GM12878 (cell line): ENCODE results near the gene PDXDC1. TPM values are rescaled to one million over a fixed set of nuclear protein-coding genes. Genes with fewer than 3 reads are reported as not detected.
"Not testable (repeated sequence)": the region's sequence is repeated elsewhere in the genome, so short reads cannot be mapped to it uniquely, and the experiment has no call there.

Experiments
- ATAC-seq: fragments of 200-7000 bp; cut with Tn5 transposase; 3 replicates; pipeline ENCODE4 v1.9.1; 2020; ENCODE audit warnings: mild to moderate bottlenecking, moderate library complexity
- BruUV-seq: library from RNA; stranded (reverse); fragments of 400-500 nt; replicated peaks from 2 replicates; lab custom pipeline; 2021; lab: Mats Ljungman, UMichigan
- CTCF ChIA-PET: fragments of 300-600 bp; sonication (Branson Sonifier 250); formaldehyde crosslinking; extraction: SDS; loops from one replicate; lab custom pipeline; 2021; ENCODE audit warnings: inconsistent platforms; lab: Yijun Ruan, JAX
- POLR2A ChIA-PET: fragments of 350-600 bp; formaldehyde crosslinking; extraction: SDS; loops from one replicate; lab custom pipeline; 2021; ENCODE audit warnings: inconsistent platforms; lab: Charles Lee
- RAD21 ChIA-PET: fragments of 300-600 bp; sonication (Branson Sonifier 250); formaldehyde crosslinking; loops from one replicate; lab custom pipeline; 2023; ENCODE audit warnings: antibody characterized with exemption; ENCODE audit not compliant: unreplicated experiment; lab: Charles Lee
- SMC1A ChIA-PET: fragments of 300-600 bp; sonication (Branson Sonifier 250); formaldehyde crosslinking; loops from one replicate; lab custom pipeline; 2023; ENCODE audit not compliant: unreplicated experiment, uncharacterized antibody; lab: Charles Lee
- DNase-seq: peaks from one replicate; pipeline ENCODE4 v3.0.0-alpha.2; 2011; ENCODE audit warnings: low read depth, low spot score
- FAIRE-seq: peaks from 3 replicates; lab custom pipeline; 2011; peaks lifted over from hg19 to GRCh38; lab: Jason Lieb, UNC
- H2AFZ ChIP-seq: 2 replicates; pipeline ENCODE4 v1.6.0; 2011; ENCODE audit warnings: low read depth, low read length, control low read depth; ENCODE audit not compliant: control insufficient read depth
- H3K27ac ChIP-seq: 2 replicates; pipeline ENCODE4 v1.5.1; 2011; ENCODE audit warnings: control low read depth; ENCODE audit not compliant: control insufficient read depth, insufficient read depth
- H3K27me3 ChIP-seq, 2 experiments: replicated peaks in 1 of 2; 2 replicates each; pipeline versions ENCODE4 v1.6.0 to v1.6.1; 2011; ENCODE audit warnings: low read length in 1 of 2; ENCODE audit not compliant: control insufficient read depth in 2 of 2, insufficient read depth in 2 of 2
- H3K36me3 ChIP-seq, 2 experiments: 2 replicates each; pipeline ENCODE4 v1.5.1; 2011; ENCODE audit warnings: low read length in 1 of 2; ENCODE audit not compliant: control insufficient read depth in 2 of 2, insufficient read depth in 2 of 2
- H3K4me1 ChIP-seq: 2 replicates; pipeline ENCODE4 v1.6.1; 2011; ENCODE audit warnings: mild to moderate bottlenecking, low read length, moderate library complexity, mixed read lengths; ENCODE audit not compliant: control insufficient read depth, insufficient read depth
- H3K4me2 ChIP-seq: 2 replicates; pipeline ENCODE4 v1.6.0; 2011; ENCODE audit warnings: control low read depth; ENCODE audit not compliant: control insufficient read depth, insufficient read depth
- H3K4me3 ChIP-seq: fragments of 200-600 bp; sonication (generic); 2 replicates; pipeline ENCODE4 v1.5.1; 2016
- H3K79me2 ChIP-seq: 2 replicates; pipeline ENCODE4 v1.6.0; 2011; ENCODE audit warnings: low read length; ENCODE audit not compliant: control insufficient read depth, insufficient read depth
- H3K9ac ChIP-seq: 2 replicates; pipeline ENCODE4 v1.8.0; 2011; ENCODE audit warnings: low read length, control low read depth, mixed read lengths; ENCODE audit not compliant: control insufficient read depth, insufficient read depth
- H3K9me3 ChIP-seq: replicated peaks from 3 replicates; pipeline ENCODE4 v1.5.1; 2011; ENCODE audit warnings: mild to moderate bottlenecking, low read length; ENCODE audit not compliant: control insufficient read depth, insufficient read depth
- H4K20me1 ChIP-seq: 2 replicates; pipeline ENCODE4 v1.6.0; 2011; ENCODE audit not compliant: control insufficient read depth, insufficient read depth
- CHD1 ChIP-seq: IDR thresholded peaks from 2 replicates; pipeline ENCODE4 v1.6.1; 2012; ENCODE audit warnings: low read depth, low read length, improper control_type of control experiment
- CHD2 ChIP-seq: IDR thresholded peaks from 2 replicates; pipeline ENCODE4 v1.6.1; 2011; ENCODE audit warnings: low read depth, low read length, improper control_type of control experiment, borderline replicate concordance
- EP300 ChIP-seq, 2 experiments: fragments of 150-350 bp in 1 of 2; IDR thresholded peaks; 2 replicates each; pipeline ENCODE4 v1.6.1; 2011 to 2012; ENCODE audit warnings: low read depth in 2 of 2, low read length in 2 of 2, borderline replicate concordance in 1 of 2, improper control_type of control experiment in 1 of 2, inconsistent platforms in 1 of 2; ENCODE audit not compliant: control insufficient read depth in 1 of 2
- MTA2 ChIP-seq: fragments of 450-650 bp; IDR thresholded peaks from 2 replicates; pipeline ENCODE4 v1.6.1; 2016; ENCODE audit warnings: low read depth, mild to moderate bottlenecking, moderate library complexity
- NFXL1 ChIP-seq: fragments of 450-650 bp; IDR thresholded peaks from 2 replicates; pipeline ENCODE4 v1.6.1; 2017; ENCODE audit warnings: antibody characterized with exemption, mild to moderate bottlenecking, borderline replicate concordance
- POLR2A ChIP-seq: IDR thresholded peaks from 2 replicates; pipeline ENCODE4 v1.6.1; 2011; ENCODE audit warnings: low read depth, mild to moderate bottlenecking, low read length
- SREBF1 ChIP-seq: IDR thresholded peaks from 2 replicates; pipeline ENCODE4 v1.6.1; 2012; ENCODE audit warnings: mild to moderate bottlenecking, low read length
- TBL1XR1 ChIP-seq: IDR thresholded peaks from 2 replicates; pipeline ENCODE4 v1.6.1; 2012; ENCODE audit warnings: low read depth, low read length, improper control_type of control experiment
- whole genome bisulfite sequencing: methylation state at CpG from one replicate; pipeline ENCODE4 v1.1.6; 2016; ENCODE audit warnings: low lambda C conversion rate; ENCODE audit not compliant: insufficient replicate concordance, insufficient coverage; ENCODE audit errors: missing lambda C conversion rate; 5-methylcytosine and 5-hydroxymethylcytosine counted together
- in situ Hi-C: fragments of 300-500 bp; cut with MboI; formaldehyde crosslinking; loops from 9 replicates; pipeline ENCODE4 v1.14.3; 2018; ENCODE audit warnings: mixed read lengths
- intact Hi-C: fragments of 100-400 bp; cut with micrococcal nuclease; formaldehyde crosslinking; loops from one replicate; pipeline ENCODE4 v1.14.2; 2022; ENCODE audit not compliant: unreplicated experiment
- polyA plus RNA-seq, 11 experiments: library from polyadenylated mRNA; depleted of rRNA in 4 of 11; unstranded in 6 of 11; stranded (reverse) in 5 of 11; fragments of >200 nt; fragmentation: Nextera tagmentation in 4 of 11; fragmentation: Illumina TruSeq in 1 of 11; extraction: Ambion mirVana in 4 of 11; extraction: Trizol in 1 of 11; gene quantifications; 1 replicate in 1 of 11; 2 replicates in 10 of 11; pipeline versions ENCODE4 v1.2.1 to v1.2.3, GENCODE V29; 2011 to 2016; ENCODE audit warnings: inconsistent platforms in 2 of 11, missing spikeins in 2 of 11, low read depth in 1 of 11
- total RNA-seq, 4 experiments: library from RNA; depleted of rRNA in 3 of 4; stranded (reverse); fragments of >200 nt in 3 of 4; fragmentation: Illumina TruSeq in 1 of 4; extraction: Trizol in 1 of 4; gene quantifications; 2 replicates each; pipeline versions ENCODE4 v1.2.1 to v1.2.3, GENCODE V29; 2013 to 2021
- TF ChIP-seq, protein P1 (sequence below): IDR thresholded peaks from 2 replicates; pipeline ENCODE4 v1.6.1; 2011; ENCODE audit warnings: mild to moderate bottlenecking, low read depth, low read length, moderate library complexity; ENCODE audit not compliant: insufficient replicate concordance
- TF ChIP-seq, protein P2 (sequence below): fragments of 450-650 bp; IDR thresholded peaks from 2 replicates; pipeline ENCODE4 v1.6.1; 2017; ENCODE audit warnings: mild to moderate bottlenecking, moderate library complexity

PDXDC1 gene
- total and polyA plus RNA-seq, 10 of the 15 experiments (the other 5 are each of a cell fraction or from before 2014, with no cell fraction given), result 6.1 to 78.2 (median 53.8) TPM

GRCh38 chr16:15044286-15044685 is 69.5 kb downstream of the PDXDC1 start:
- Histone ChIP-seq H2AFZ (no peak overlapping the region), H3K4me3 (no peak overlapping the region), H3K79me2 (no peaks in the 10 kb centered on the region), H3K27me3 (no peaks in the 10 kb centered on the region), H3K4me2 (no peak overlapping the region), H3K9me3 (no peaks in the 10 kb centered on the region), H3K9ac (no peak overlapping the region), H3K27ac (no peak overlapping the region)
- CTCF ChIA-PET, result no interaction called here
- no TSS peak for BruUV-seq
- 97% methylated on average over 10 of the region's 11 CpGs for WGBS
- RAD21 ChIA-PET, result no interaction called here
- in situ Hi-C loops (no loop called here), intact Hi-C loops (no loop called here)
- POLR2A ChIA-PET, result no interaction called here
- SMC1A ChIA-PET, result interaction anchor here (0.7 kb wide), 1 partner anchor 13 kb away, joined by 4 read pairs; no protein-coding TSS in a partner anchor
- ATAC-seq (no peak), FAIRE-seq (no peak), DNase-seq (no peak)
- TF ChIP-seq TBL1XR1 (no peak), POLR2A (no peak), MTA2 (no peak), CHD2 (no peak), NFXL1 (no peak), SREBF1 (no peak), CHD1 (no peak), EP300 (IDR thresholded peaks at IDR 0.05; ENCODE audit: borderline replicate concordance in 1 of 2, control insufficient read depth in 1 of 2, low read depth in 2 of 2, low read length in 2 of 2) (no peak)
- TF ChIP-seq, protein P1, sequence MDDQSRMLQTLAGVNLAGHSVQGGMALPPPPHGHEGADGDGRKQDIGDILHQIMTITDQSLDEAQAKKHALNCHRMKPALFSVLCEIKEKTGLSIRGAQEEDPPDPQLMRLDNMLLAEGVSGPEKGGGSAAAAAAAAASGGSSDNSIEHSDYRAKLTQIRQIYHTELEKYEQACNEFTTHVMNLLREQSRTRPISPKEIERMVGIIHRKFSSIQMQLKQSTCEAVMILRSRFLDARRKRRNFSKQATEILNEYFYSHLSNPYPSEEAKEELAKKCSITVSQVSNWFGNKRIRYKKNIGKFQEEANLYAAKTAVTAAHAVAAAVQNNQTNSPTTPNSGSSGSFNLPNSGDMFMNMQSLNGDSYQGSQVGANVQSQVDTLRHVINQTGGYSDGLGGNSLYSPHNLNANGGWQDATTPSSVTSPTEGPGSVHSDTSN, result no peak
- TF ChIP-seq, protein P2, sequence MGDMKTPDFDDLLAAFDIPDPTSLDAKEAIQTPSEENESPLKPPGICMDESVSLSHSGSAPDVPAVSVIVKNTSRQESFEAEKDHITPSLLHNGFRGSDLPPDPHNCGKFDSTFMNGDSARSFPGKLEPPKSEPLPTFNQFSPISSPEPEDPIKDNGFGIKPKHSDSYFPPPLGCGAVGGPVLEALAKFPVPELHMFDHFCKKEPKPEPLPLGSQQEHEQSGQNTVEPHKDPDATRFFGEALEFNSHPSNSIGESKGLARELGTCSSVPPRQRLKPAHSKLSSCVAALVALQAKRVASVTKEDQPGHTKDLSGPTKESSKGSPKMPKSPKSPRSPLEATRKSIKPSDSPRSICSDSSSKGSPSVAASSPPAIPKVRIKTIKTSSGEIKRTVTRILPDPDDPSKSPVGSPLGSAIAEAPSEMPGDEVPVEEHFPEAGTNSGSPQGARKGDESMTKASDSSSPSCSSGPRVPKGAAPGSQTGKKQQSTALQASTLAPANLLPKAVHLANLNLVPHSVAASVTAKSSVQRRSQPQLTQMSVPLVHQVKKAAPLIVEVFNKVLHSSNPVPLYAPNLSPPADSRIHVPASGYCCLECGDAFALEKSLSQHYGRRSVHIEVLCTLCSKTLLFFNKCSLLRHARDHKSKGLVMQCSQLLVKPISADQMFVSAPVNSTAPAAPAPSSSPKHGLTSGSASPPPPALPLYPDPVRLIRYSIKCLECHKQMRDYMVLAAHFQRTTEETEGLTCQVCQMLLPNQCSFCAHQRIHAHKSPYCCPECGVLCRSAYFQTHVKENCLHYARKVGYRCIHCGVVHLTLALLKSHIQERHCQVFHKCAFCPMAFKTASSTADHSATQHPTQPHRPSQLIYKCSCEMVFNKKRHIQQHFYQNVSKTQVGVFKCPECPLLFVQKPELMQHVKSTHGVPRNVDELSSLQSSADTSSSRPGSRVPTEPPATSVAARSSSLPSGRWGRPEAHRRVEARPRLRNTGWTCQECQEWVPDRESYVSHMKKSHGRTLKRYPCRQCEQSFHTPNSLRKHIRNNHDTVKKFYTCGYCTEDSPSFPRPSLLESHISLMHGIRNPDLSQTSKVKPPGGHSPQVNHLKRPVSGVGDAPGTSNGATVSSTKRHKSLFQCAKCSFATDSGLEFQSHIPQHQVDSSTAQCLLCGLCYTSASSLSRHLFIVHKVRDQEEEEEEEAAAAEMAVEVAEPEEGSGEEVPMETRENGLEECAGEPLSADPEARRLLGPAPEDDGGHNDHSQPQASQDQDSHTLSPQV, result no peak
- TF ChIP-seq, all 136 proteins: peak for 0
- no peaks in the 10 kb centered on the region for H3K4me1 ChIP-seq
- H3K36me3 ChIP-seq, result peaks cover 7 to 29% of the 10 kb centered on the region in 2 experiments
- H4K20me1 ChIP-seq, result no peaks in the 10 kb centered on the region; the same call in 1 of the 2 replicates

DNA sequence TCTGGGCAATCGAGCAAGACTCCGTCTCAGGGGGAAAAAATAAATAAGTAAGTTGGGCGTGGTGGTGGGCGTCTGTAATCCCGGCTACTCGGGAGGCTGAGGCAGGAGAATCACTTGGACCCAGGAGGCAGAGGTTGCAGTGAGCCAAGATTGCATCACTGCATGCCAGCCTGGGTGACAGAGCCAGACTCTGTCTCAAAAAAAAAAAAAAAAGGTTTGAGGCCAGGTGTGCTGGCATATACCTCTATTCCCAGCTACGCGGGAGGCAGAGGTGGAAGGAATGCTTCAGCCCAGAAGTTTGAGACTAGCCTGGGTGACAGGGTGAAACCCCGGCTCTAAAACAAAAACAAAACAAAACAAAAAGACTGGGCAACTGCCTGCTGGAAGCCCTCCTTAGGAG is 70.4 kb downstream of the PDXDC1 start:
- CTCF ChIA-PET, H3K4me2 ChIP-seq, SMC1A ChIA-PET, H3K9ac ChIP-seq, H3K79me2 ChIP-seq, H3K27ac ChIP-seq, H2AFZ ChIP-seq, DNase-seq, H3K4me3 ChIP-seq, intact Hi-C loops, H3K9me3 ChIP-seq, H3K27me3 ChIP-seq, ATAC-seq, H4K20me1 ChIP-seq, FAIRE-seq, BruUV-seq, in situ Hi-C loops, H3K4me1 ChIP-seq, RAD21 ChIA-PET: not testable (repeated sequence)
- POLR2A ChIA-PET, result interaction anchor here (0.6 to 0.7 kb wide), 3 partner anchors 9 to 1737 kb away, joined by 3 to 6 read pairs (median 5); partner anchors contain the start of gene PDXDC1
- 100% methylated on average over 9 of the region's 9 CpGs for WGBS
- H3K36me3 ChIP-seq, result peaks cover 5 to 20% of the 10 kb centered on the region in 2 experiments
